Effector memory CD4-positive, alpha-beta T cell (primary cell): ENCODE measurements around the gene GPD1L.
A peak's percentile ranks its signal among the peaks of the same experiment; 100 is the strongest.
"Not testable (repeated sequence)": the region's sequence is repeated elsewhere in the genome, so short reads cannot be mapped to it uniquely, and the experiment has no call there.

Experiments
- DNase-seq, 3 donors: peaks; one replicate each; pipeline ENCODE4 v3.0.0-alpha.2; 2020
- H3K27ac ChIP-seq: 2 replicates; pipeline ENCODE4 v1.7.0; 2013; ENCODE audit warnings: mild to moderate bottlenecking, low read length, moderate library complexity; ENCODE audit not compliant: insufficient read depth, poor library complexity, severe bottlenecking
- H3K27me3 ChIP-seq: replicated peaks from 2 replicates; pipeline ENCODE4 v1.7.0; 2013; ENCODE audit warnings: mild to moderate bottlenecking, low read length; ENCODE audit not compliant: insufficient read depth, control insufficient read depth, poor library complexity, severe bottlenecking
- H3K36me3 ChIP-seq: 2 replicates; pipeline ENCODE4 v1.7.0; 2013; ENCODE audit warnings: mild to moderate bottlenecking, low read length, moderate library complexity; ENCODE audit not compliant: control insufficient read depth, insufficient read depth
- H3K4me1 ChIP-seq: 2 replicates; pipeline ENCODE4 v1.7.0; 2013; ENCODE audit warnings: low read length, mild to moderate bottlenecking; ENCODE audit not compliant: control insufficient read depth, insufficient read depth, poor library complexity, severe bottlenecking
- H3K4me3 ChIP-seq: 2 replicates; pipeline ENCODE4 v1.7.0; 2013; ENCODE audit warnings: low read length, low read depth, mild to moderate bottlenecking; ENCODE audit not compliant: insufficient read depth, poor library complexity, severe bottlenecking
- H3K9me3 ChIP-seq: 2 replicates; pipeline ENCODE4 v1.7.0; 2013; ENCODE audit warnings: mild to moderate bottlenecking, low read length, moderate library complexity; ENCODE audit not compliant: control insufficient read depth
- total RNA-seq, 3 donors: gene quantifications; one replicate each; lab custom pipeline; 2026; lab: John Stamatoyannopoulos, UW

The GPD1L gene
- 37.0 to 48.2 (median 45.0) reads per million in 3 donors for total RNA-seq

- Histone ChIP-seq H3K4me3 (peak within 1 kb of the TSS; percentile 91), H3K27me3 (no peaks in the 10 kb centered on the region), H3K9me3 (peaks cover 5% of the 10 kb centered on the region), H3K27ac (peak within 1 kb of the TSS; percentile 61), H3K4me1 (peaks cover 3% of the 10 kb centered on the region), H3K36me3 (no peaks in the 10 kb centered on the region)
- DNase-seq, result peak; percentile 82 to 86 (median 85)
These were observed at the start of gene GPD1L for GRCh38 chr3:32106132-32106928. TSS of gene GPD1L (plus strand) at chr3:32106620. CDS start at chr3:32106712, 92 bp downstream.

GRCh38 chr3:32058465-32058864 lies 48.0 kb upstream of the GPD1L start:
- not testable (repeated sequence) for H3K9me3 ChIP-seq, H3K27me3 ChIP-seq, H3K36me3 ChIP-seq, H3K27ac ChIP-seq, DNase-seq, H3K4me1 ChIP-seq, H3K4me3 ChIP-seq

- Histone ChIP-seq H3K9me3 (no peaks in the 10 kb centered on the region), H3K4me1 (no peaks in the 10 kb centered on the region), H3K4me3 (no peak overlapping the region), H3K27me3 (no peaks in the 10 kb centered on the region), H3K27ac (no peak overlapping the region), H3K36me3 (no peaks in the 10 kb centered on the region)
- no peak for DNase-seq
These were observed 43.4 kb upstream of the GPD1L start for GRCh38 chr3:32062950-32063582.

- no peak overlapping the region for H3K27ac ChIP-seq
- no peak for DNase-seq
- no peak overlapping the region for H3K4me3 ChIP-seq
- no peaks in the 10 kb centered on the region for H3K4me1 ChIP-seq
- H3K27me3 ChIP-seq, result no peaks in the 10 kb centered on the region
- no peaks in the 10 kb centered on the region for H3K36me3 ChIP-seq
- no peaks in the 10 kb centered on the region for H3K9me3 ChIP-seq
These were observed 39.7 kb upstream of the GPD1L start for GRCh38 chr3:32066686-32067085.

GRCh38 chr3:32074194-32074593 lies 32.2 kb upstream of the GPD1L start:
- not testable (repeated sequence) for DNase-seq, H3K27me3 ChIP-seq, H3K27ac ChIP-seq, H3K9me3 ChIP-seq, H3K36me3 ChIP-seq, H3K4me3 ChIP-seq, H3K4me1 ChIP-seq

- Histone ChIP-seq H3K9me3 (no peaks in the 10 kb centered on the region), H3K27ac (no peak overlapping the region), H3K27me3 (no peaks in the 10 kb centered on the region), H3K4me1 (no peaks in the 10 kb centered on the region), H3K4me3 (no peak overlapping the region), H3K36me3 (no peaks in the 10 kb centered on the region)
- no peak for DNase-seq
These were observed 29.9 kb upstream of the GPD1L start for GRCh38 chr3:32076566-32076965.

- H3K4me3 ChIP-seq, result no peak overlapping the region
- H3K36me3 ChIP-seq, result no peaks in the 10 kb centered on the region
- H3K27me3 ChIP-seq, result no peaks in the 10 kb centered on the region
- no peak overlapping the region for H3K27ac ChIP-seq
- DNase-seq, result no peak
- H3K4me1 ChIP-seq, result no peaks in the 10 kb centered on the region
- no peaks in the 10 kb centered on the region for H3K9me3 ChIP-seq
These were observed 28.9 kb upstream of the GPD1L start for GRCh38 chr3:32077260-32078084.

- H3K4me1 ChIP-seq, result no peaks in the 10 kb centered on the region
- H3K9me3 ChIP-seq, result no peaks in the 10 kb centered on the region
- H3K36me3 ChIP-seq, result no peaks in the 10 kb centered on the region
- no peak for DNase-seq
- no peak overlapping the region for H3K4me3 ChIP-seq
- no peaks in the 10 kb centered on the region for H3K27me3 ChIP-seq
- no peak overlapping the region for H3K27ac ChIP-seq
These were observed 28.3 kb upstream of the GPD1L start for GRCh38 chr3:32078085-32078634.

GRCh38 chr3:32078864-32079263 lies 27.6 kb upstream of the GPD1L start:
- Histone ChIP-seq H3K4me3 (no peak overlapping the region), H3K36me3 (no peaks in the 10 kb centered on the region), H3K4me1 (no peaks in the 10 kb centered on the region), H3K27me3 (no peaks in the 10 kb centered on the region), H3K9me3 (no peaks in the 10 kb centered on the region), H3K27ac (no peak overlapping the region)
- DNase-seq, result no peak
